ENCODE measurements around the gene HYDIN.
"Not testable (repeated sequence)": the region's sequence is repeated elsewhere in the genome, so short reads cannot be mapped to it uniquely, and the experiment has no call there.

HYDIN gene

DNA sequence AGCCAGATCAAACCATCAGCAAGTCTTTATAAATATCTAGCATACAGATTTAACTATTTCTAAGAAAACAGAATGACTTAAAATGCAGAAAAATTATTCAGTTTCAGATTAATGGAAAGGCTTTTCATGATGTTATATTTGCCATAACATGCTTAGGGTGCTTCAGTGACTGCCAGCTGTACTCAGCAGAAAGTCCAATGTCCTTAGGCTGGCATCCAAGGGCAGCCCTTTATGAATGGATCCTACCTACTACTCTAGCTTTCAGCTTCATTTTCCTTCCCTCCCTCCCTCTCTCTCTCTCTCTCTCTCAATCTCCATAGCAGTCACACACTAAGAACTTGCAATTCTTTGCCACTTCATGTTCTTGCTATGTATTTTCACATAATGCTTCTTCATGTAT is 124.6 kb downstream of the HYDIN start:
- not testable (repeated sequence) for DNase-seq (ENCODE audit: low read depth)

- DNase-seq (ENCODE audit: low read depth), result not testable (repeated sequence)
Observed at GRCh38 chr16:71083573-71083972, 146.9 kb downstream of the HYDIN start.

DNA sequence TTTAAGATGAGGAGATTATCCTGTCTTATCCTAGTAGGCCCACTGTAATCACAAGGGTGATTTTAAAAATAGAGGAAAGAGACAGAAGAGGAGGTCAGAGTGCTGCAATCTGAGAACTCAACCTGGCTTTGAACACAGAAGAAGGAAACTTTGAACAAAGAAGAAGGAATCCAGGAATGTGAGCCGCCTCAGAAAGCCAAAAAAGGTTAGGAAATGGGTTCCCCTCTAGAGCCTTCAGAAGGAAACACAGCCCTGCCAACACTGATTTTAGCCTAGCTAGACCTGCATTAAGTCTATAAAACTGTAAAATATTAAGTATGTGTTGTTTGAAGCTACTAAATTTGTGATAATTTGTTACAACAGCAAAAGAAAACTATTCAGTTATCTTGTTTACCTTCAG is 149.7 kb downstream of the HYDIN start:
- DNase-seq (ENCODE audit: low read depth), result not testable (repeated sequence)

DNA sequence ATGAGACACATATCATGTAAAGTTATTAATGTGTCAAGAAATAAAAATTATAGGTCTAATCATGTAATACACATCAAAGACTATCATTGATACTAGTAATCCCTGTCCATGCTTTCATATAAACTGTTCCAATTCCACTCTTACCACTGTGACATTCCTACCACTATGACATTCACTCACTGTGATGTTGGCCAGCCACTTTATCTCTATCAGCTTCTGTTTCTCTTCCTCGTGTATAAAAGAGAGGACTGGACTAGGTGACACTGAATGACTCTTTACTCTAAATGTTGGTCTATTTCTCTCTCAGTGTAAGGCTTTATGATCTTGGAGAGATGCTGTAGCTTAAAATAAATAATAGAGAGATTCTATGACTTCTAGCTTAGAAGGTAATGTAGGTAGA is 150.3 kb downstream of the HYDIN start:
- DNase-seq (ENCODE audit: low read depth), result not testable (repeated sequence)

- DNase-seq (ENCODE audit: low read depth), result not testable (repeated sequence)
Observed at GRCh38 chr16:71070651-71071050, 159.9 kb downstream of the HYDIN start.

DNA sequence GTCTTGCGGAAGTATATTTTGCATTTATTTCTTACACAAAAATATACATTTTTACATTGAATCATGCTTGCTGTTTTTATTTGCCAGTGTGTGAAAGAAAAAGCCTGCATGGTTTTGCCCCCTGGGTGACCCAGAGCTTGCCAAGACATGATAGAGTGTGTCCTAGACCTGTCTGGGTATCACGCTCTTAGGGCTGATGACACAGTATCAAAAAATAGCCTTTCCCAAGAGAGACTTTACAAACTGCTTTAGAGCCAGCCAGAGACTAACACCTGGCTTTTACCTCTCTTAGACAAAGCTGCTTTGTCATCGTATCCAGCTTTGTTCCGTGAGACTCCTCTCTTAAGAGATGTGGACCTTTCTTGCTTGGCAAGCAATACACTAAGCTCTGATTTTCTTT is 160.7 kb downstream of the HYDIN start:
- not testable (repeated sequence) for DNase-seq (ENCODE audit: low read depth)

GRCh38 chr16:71053897-71054609 is 176.5 kb downstream of the HYDIN start:
- not testable (repeated sequence) for DNase-seq (ENCODE audit: low read depth)

DNA sequence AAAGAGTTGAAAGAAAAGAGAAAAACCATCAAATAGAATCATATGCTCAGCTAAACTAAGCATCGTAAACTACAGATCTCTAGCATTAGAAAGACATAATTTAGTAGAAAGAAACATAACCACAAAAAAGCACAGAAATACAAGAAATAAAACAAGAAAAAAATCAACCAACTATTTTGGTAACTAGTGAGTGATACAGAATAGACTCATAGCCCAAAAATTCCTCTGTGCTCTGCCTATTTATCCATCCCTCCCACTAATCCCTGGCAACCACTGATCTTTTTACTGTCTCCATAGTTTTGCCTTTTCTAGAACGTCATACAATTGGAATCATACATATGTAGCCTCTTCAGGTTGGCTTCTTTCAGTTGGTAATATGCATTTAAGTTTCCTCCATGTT is 180.2 kb downstream of the HYDIN start:
- not testable (repeated sequence) for DNase-seq (ENCODE audit: low read depth)

- not testable (repeated sequence) for DNase-seq (ENCODE audit: low read depth)
Observed at GRCh38 chr16:71039368-71040111, 191.0 kb downstream of the HYDIN start.

- not testable (repeated sequence) for DNase-seq (ENCODE audit: low read depth)
Observed at GRCh38 chr16:71038421-71038820, 192.1 kb downstream of the HYDIN start.

GRCh38 chr16:71037987-71038386 is 192.5 kb downstream of the HYDIN start:
- not testable (repeated sequence) for DNase-seq (ENCODE audit: low read depth)

DNA sequence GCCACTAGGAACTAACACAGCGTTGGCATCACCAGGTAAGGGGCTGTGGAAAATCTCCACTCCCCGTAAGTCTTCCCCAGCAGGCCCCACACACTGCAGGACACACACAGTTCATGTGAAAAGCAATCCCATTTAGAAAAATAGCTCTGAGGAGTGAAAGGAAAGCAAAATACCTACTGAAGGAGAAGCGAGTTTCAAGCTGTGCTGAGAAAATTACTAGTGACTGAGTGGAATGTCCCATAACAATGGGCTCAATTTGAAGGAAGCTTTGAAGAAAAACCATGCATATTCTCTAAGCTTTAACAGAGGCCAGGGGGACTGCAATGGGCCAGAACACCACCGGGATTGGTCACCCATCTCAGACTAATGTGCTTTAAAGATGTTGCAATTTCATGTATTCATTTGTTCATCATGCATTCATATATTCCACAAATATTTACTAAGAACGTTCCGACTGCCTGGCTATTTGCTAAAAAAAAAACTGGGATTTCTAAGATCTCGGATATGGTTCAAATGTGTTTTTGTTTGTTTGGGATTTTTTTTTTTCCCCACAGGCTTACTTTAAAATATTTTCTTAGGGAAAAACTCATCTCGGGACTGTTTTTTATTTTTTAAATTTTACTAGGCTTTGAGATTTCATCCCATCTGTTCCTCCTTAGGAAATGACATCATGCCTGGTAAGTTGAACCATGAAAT is 202.3 kb downstream of the HYDIN start:
- DNase-seq (ENCODE audit: low read depth), result not testable (repeated sequence)

GRCh38 chr16:71027511-71027910 is 203.0 kb downstream of the HYDIN start:
- not testable (repeated sequence) for DNase-seq (ENCODE audit: low read depth)

DNA sequence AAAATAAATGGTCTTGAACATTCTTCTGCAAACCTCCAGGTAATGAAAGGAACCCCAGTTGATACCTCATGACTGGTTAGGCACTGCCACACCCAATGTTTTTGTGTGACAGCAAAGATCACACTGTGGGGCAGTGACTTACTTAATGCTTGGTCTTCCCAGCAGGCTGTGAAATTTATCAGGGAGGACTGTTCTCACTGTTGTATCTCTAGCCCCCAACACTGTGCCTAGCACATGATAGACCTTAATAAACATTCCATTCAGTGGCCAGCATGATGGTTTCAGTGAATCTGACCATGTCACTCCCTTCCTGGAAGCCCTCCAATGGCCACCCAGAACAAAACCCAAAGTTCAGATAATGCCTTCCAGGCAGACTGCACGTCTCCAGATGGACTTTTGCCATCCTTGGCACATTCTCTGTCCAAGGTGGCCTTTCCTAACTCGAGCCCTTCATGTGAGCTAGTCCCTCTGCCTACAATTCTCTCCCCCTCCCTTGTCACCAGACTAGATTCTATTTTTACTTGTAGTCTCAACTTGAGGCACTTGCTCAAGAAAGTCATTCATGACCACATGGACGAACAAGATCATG is 206.6 kb downstream of the HYDIN start:
- not testable (repeated sequence) for DNase-seq (ENCODE audit: low read depth)

GRCh38 chr16:71021961-71022537 is 208.5 kb downstream of the HYDIN start:
- DNase-seq (ENCODE audit: low read depth), result not testable (repeated sequence)

- DNase-seq (ENCODE audit: low read depth), result not testable (repeated sequence)
Observed at GRCh38 chr16:71019067-71019682, 211.3 kb downstream of the HYDIN start.

GRCh38 chr16:71015419-71015818 is 215.1 kb downstream of the HYDIN start:
- DNase-seq (ENCODE audit: low read depth), result not testable (repeated sequence)

- DNase-seq (ENCODE audit: low read depth), result not testable (repeated sequence)
Observed at GRCh38 chr16:71009440-71010223, 220.9 kb downstream of the HYDIN start.

- DNase-seq (ENCODE audit: low read depth), result not testable (repeated sequence)
Observed at GRCh38 chr16:71006516-71006915, 224.0 kb downstream of the HYDIN start.

GRCh38 chr16:70999735-71000134 is 230.8 kb downstream of the HYDIN start:
- not testable (repeated sequence) for DNase-seq (ENCODE audit: low read depth)

GRCh38 chr16:70995799-70996198 is 234.7 kb downstream of the HYDIN start:
- DNase-seq (ENCODE audit: low read depth), result not testable (repeated sequence)

All from activated T-helper 9 cell treated with anti-CD3 and anti-CD28 coated beads, Interleukin-2, amount 50 U/mL, for 16 hours (primary cell).